HL-60/S4 treated with retinoic acid at 250 ng/mL for 4 days and 3 days (cell line): Measurements from ENCODE around the gene AGK.
"Not testable (repeated sequence)": the region's sequence is repeated elsewhere in the genome, so short reads cannot be mapped to it uniquely, and the experiment has no call there.

Experiments
- in situ Hi-C: fragments of 300-500 bp; cut with MboI; formaldehyde crosslinking; loops from 2 replicates; pipeline ENCODE4 v1.7.0; 2022; ENCODE audit warnings: low sequenced_read_pairs

The AGK gene

DNA sequence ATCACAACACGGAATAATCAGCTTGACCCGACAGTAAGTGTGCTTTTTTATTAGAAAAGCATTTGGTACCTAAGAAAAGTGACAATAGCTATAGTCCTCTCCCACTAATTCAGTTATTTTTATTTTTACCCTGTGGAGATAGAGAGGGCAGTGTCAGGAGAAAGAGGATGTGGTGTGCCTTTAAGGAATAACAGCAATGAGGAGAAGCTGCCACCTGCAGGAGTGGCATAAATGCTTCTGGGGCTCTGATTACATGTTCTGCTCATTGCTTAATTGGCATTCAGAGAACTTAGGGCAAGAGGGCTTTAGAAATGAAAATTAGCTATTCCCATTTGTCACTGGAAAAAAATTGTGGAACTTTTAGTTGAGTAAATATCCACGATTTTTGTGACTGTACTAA, 90.7 kb downstream of the AGK start:
- in situ Hi-C loops = no loop called here

DNA sequence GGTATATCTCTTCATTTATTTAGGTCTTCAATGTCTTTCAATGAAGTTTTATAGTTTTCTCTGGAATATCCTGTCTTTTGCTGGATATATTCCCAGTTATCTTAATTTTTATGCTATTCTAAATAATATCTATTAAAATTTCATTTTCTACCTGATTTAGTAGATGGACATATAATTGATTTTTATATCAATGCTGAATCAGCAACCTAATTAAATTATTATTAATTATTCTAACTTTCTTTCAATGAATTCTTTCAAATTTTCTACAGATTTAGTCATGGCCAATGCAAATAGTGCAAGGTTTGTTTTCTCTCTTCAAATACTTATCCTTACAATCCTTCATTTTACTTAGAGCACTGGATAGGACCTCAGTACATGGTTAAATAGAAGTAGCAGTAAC, 94.0 kb downstream of the AGK start:
- in situ Hi-C loops = no loop called here

DNA sequence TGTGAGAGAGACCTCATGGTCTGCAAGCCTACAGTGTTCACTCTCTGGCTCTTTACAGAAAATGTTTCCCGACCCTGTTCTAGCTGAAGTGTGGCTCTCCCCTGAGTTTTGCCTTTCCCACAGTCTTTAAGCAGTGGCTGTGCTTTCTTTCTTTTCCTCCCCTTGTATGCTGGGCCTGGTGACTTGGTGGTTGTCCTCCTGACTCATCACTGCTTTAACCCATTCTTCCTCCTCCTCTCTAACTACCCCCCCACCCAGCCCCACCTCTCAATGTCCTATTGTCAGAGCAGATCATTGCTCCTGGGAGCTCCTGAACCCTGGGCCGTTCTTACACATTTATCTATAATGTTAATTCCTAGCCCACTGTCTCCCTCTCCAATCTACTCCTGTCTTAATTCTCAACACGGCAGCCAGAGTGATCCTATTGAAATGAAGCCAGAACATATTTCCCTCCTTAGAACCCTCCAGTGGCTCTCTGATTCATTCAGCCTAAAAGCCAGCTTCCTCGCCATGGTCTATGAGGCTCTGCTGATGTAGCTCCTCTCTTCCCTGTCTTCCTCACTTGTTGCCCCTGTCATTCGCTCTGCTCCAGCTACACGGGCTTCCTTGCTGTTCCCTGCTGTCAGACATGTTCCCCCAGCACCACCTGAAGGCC, 95.7 kb downstream of the AGK start:
- in situ Hi-C loops = no loop called here

DNA sequence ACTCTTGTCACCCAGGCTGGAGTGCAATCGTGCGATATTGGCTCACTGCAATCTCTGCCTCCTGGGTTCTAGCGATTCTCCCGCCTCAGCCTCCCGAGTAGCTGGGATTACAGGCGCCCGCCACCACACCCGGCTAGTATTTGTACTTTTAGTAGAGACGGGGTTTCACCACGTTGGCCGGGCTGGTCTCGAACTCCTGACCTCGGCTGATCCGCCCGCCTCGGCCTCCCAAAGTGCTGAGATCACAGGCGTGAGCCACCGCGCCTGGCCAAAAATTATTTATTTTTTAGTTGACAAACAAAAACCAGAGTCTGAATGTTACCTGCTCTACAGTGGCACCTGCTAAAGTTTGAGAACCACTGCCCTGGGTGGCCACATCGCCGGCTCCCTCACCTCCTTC, 96.5 kb downstream of the AGK start:
- in situ Hi-C loops = not testable (repeated sequence)

DNA sequence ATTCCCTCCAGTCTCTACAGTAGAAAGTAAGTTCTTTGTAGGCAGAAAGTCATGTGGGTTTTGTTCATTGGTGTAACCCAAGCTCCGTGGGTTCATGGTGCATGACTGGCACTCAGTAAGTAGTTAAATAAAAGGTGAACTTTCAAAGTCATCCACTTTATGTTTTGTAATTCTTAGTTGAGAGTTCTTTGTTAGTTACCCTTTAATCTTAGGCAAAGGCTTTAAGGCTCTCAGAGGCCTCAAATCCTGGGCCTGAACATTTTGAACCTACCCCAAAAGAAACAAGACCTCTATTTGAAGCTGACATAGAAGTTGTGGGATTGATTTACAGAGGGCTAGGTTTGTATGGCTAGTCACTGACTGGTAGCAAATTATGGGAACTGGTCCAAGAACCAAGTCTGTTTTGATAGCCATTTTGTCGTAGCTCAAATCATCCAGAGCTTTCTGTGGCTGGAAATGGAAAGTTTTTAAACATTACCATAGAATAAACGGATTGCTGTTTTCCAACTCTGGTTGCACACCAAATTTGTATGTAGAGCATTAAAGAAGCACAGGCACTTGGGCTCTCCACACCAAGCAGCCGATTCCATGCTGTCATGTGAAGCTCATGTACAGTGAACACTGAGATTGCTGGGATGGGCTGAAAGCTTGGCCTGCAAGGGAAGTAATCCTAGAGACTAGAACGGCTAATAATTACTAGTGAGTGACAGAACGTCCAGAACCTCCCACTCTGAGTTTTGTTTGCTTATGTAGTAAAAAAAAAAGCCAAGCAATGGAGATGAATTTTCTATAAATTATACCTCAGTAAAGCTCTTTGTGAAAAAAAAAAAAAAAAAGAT, 97.3 kb downstream of the AGK start:
- in situ Hi-C loops = no loop called here

DNA sequence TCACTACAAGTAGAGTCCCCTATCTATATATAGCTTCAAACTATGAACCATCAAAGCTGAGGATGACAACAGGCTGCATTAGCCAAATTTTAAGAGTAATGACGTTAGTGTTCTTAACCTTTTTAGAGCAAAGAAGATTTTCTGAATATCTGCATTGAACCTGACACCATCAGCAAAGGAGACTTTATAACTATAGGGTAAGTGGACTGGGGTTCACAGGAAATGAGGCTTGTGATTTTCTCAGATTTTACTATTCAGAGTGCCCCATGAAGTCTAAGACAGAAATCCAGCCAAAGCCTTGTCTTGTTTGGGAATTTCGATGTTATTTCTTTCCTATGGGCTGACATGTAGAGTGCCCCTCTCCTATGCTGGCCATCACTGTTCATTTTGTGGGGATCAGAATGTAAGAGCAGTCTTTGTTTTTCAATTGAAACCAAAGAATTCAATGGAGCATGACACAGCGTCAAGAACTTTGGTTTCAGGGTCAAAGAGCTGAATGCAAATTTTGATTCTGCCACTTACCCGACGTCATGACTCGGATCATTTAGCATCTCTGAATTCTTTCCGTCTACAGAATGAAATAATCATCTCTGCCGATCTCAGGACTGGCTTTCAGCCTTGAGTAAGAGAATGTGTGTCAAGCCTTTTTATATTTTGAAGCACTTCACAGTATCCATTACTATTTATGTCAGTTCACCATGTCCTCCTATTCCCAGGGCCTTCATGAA, 98.1 kb downstream of the AGK start:
- in situ Hi-C loops = no loop called here

DNA sequence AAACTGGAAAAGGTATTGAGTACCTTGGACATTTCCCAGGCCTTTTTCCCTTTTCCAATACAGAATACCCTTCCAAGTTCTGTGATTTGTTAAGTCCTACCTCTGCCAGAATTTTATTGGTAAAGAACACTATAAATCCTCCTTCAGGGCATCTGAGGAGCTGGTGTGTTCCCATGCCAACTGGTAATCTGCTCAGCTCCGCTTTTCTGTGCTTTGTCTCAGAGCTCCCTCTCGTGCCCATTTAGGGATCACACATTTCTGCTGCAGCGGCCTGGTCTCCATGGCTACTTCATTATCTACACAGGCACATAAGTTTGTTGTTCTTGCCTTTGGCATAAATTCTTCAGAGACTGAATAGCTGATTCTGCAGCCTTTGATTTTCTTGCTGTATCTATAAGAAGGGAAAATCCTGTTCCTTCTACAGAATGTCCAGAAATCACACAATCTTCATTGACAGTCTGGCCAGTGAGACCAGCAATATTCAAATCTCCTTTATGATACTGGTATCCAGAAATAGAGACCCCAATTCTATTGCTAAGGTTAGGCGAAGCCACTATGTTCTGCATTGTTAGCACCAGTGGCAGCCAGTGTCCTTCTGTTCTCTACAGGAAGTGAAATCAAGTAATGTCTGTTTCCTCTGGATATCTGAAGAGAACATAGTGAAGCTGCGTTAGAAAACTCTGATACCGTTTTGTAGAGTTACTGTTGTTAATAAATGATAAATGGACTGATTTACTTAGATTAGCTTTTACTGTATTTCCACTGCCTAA, 98.8 kb downstream of the AGK start:
- in situ Hi-C loops = no loop called here

DNA sequence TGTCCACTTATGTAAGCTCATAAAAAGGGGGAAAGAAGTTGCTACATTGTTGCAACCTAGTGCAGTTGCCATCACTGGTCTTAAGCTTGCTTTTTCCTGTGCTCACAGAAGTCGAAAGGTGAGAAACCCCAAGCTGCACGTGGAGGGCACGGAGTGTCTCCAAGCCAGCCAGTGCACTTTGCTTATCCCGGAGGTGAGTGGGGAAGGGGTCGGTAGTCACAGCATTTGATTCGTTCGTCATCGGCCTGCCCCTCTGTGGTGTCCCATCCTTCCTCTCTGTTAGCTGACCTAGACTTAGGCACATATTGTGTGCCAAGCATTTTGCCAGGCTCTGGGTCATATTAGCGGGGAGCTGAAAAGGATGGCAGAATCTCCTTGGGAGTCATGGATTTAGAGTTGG, 100.2 kb downstream of the AGK start:
- in situ Hi-C loops = no loop called here

DNA sequence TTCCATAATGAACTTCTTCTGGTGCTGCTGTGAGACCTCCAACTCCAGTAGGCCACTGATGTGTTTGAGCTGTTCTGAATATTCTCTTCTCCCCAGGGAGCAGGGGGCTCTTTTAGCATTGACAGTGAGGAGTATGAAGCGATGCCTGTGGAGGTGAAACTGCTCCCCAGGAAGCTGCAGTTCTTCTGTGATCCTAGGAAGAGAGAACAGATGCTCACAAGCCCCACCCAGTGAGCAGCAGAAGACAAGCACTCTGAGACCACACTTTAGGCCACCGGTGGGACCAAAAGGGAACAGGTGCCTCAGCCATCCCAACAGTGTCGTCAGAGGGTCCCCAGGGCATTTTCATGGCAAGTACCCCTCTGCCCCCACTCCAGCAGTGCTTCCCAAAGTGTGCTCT, 101.5 kb downstream of the AGK start:
- in situ Hi-C loops = no loop called here

DNA sequence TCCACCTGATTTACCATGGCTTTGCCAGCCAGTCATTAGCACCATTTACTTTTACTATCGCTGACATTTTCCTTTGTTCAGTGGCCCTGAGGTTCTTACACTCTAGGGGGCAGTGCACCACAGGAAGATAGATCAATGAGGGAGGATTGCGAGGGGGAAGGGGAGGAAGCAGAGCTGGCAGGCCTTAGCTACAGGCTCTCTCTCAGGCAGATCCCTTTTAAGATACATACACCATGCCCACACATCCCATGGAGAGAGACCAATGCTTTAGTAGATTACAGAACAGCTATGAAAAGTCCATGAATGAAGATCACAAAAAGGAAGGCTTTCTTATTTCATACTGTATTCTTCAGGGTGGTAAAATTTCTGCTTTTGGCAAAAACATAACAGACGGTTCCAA, 103.3 kb downstream of the AGK start:
- in situ Hi-C loops = no loop called here

DNA sequence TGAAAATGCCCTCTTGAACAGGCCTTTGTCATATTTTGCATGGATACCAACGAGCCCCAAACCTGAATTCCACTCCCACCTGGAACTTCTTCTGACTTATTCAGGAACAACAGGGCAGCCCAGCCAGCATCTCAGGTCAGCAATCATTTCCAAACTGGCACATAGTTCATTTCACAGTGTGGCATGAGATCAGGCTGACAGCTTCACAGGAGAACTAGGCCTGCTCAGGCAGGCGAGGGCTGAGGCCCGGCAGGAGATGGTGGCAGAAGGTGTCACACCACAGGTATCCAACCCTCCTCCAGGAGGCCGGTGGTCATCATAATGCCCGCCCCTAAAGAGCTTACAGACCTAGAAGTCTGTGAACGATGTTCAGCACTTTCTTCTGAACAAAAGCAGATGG, 108.3 kb downstream of the AGK start:
- in situ Hi-C loops = no loop called here

DNA sequence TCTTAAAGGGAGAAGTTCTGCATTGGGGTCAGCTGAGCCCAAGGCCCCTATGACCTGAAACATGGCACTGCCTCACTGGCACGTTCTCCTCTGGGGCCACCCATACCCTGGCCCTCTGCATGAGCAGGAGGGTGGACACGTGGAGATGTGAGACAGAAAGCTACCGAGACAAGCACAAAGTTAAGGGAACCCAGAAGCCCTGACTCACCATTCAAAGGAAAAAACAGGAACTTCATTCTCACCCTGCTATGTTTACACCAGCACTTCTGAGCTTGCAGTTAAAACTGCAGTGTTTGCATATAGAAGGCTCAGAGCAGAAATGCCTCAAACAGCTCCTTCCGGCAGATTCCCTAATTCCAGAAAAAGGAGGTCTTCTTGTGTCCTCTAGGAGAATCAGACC, 109.0 kb downstream of the AGK start:
- in situ Hi-C loops = no loop called here

DNA sequence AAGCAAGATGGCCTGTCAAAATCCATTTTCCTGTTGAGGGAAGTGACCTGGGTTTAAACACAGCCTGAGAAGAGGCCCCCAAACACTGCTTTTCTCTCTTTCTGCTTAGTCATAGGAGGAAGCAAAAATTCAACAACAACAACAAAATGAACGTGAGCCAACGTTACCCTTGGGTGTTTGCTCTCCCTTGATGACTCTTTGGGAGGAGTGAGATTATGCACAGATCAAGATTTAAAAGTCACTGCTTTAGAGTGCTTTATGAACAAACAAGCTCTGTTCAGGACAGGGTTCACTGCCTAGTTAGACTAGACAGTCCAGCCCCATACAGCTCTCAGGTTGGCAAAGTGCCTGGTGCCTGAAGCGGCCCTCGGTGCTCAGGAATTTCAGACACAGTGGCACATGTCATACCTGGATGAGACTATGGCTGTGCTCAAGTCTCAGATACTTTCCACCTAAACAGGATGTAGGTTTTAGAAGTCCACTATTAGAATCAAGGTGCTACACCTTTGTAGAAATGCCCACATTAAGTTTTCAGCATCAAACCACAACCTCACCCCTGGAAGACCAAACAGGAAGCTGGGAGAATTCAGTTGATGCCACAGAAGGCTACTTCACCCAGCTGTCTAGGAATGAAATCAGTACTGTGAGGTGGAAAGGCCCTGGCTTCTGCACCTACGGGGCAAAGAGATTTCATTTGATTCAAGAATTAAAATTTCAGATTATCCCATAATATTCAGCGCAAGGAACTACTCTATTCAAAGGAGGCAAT, 112.1 kb downstream of the AGK start:
- in situ Hi-C loops = no loop called here

DNA sequence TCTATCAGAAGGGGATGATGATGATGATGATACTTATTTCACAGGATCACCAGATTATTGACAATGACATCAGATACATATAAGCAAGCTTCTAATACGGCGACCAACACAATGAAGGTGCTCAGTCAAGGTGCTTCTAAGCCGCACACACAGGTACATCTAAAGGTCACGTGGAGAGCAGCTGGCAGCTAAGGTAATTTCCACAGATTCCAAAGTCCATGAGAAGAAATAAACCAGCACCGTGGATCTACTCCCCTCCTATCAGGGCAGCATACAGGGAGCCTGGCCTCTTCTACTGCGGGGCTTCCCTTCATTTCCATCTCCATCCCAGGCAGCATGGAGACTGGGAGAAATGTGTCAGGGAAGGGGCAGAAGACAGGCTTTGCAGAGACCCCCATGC, 113.2 kb downstream of the AGK start:
- in situ Hi-C loops = no loop called here

DNA sequence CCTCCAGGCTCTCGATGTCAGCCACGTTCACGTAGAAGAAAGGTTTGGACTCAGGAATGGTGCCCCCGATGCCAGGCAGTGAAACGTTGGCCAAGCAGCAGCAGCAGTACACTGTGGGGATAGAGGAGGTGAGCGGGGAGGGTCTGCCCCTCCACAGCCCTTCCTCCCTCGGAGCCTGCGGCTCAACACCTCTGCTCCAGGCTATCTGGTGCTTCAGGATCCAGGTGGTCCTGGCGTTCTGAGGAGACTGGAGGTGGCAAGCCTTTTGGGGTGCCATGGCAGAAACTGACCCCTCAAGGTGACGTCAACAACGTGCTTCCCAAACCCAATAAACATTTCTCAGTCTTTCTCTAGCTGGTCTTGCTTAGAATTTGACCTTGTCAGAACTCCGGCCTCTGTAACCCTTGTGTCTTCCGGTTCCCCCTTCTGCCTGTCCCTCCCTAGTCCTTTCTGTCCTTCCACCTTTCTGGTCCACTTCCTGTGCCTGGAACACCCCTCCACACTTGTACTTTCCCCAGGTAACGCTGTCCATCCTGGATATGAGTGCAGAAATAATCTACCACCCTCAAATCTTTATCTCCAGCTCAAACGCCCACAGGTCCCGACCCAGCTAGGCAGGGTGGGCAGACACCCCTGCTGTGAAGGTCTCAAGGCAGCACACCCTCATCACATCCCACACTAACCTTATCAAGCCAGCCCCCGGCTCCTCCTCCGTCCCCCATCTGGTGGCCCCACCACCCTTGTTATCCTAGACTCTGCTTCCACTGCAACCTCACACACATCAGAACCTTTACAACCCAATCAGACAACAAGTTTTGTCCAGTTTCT, 114.2 kb downstream of the AGK start:
- in situ Hi-C loops = no loop called here

DNA sequence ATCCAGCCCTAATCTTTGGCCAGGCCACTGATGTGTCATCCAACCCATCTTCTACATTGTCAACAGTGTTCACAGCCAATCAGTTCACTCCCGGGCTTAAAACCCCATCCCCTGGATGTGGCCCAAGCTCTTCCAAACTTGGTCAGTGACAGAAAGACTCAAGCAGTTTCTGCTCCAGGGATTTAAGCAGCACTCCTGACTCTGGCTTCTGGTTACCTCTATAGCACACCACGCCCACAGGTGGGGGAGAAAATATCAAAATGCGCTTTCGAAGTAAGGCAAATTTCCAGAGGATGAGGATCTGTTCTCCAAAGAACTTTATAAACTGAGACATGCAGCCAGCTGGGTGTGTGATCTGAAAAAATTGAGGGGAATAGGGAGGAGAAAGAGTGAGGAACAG, 114.9 kb downstream of the AGK start:
- in situ Hi-C loops = no loop called here

DNA sequence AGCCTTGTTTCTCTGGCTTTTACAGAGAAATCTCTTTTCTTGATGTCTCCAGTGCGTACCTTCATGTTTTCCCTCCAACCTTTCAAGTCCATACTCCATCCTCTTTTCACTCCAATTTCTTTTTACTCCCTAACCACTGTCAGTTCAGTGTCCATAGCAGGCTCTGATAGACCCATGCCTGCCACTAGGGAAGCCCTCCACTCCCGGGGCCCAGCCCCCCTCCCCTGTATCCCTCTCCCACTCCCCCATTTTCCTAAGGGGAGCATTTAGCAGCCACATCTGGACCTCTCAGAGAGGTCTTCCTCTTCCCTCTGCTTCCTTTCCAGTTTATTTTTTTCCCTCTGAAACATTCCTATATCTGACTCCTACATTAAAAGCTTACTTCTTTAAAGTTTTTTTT, 117.6 kb downstream of the AGK start:
- in situ Hi-C loops = no loop called here

DNA sequence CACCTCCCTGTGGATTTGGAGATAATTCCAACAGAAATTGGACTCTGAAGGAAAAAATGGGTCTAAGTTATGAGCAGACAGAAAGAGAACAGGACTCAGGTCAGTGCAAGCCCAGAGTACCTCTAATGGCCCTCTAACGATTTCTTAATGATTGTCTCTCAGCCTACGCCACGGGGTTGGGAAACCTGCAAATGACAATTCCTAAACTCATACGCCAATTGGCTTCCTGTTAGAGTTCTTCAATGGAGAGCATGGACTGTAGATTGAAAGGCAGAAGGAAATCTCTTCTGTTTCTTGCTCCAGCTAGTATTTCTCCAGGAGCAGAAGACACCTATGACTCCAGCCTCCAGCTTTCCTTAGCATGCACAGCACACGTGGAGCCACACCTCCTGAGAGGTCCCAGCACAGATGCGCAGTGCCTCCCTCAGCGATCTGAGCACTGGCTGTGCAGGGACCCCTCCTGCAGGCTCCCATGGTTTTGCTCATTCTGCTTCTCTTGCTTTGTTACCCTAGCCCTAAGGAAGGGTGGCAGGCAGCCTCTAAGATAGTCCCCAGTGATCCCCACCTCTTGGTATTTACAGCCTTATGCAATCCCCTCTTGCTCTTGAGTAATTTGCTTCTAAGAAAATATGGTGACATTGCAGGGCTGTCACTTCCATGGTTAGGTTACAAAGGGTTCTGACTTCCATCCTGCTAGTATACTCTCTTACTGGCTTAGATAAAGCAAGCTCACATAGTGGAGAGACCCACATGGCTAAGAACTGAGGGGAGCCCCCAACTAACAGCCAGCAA, 120.7 kb downstream of the AGK start:
- in situ Hi-C loops = no loop called here

DNA sequence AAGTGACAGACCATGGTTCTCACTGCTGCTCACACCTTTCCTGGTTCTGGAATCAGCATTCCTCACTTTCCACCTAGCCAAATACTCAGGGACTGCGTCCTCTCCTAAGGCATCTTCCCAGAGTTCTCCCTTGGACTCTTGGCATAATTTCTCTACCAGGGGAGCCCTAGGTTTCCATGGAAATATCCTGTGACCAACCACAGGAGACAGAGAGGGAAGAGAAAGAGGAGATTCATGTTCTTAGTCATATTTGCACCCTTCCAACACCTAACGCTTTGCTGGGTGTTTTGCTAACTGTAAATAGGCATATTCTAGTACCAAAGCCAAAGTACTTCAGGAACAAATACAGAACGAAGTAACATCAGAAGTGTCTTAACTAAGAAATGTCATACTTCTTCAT, 122.1 kb downstream of the AGK start:
- in situ Hi-C loops = no loop called here
